MM.1S (cell line): Measurements from ENCODE around the gene C4BPB.
A peak's percentile ranks its signal among the peaks of the same experiment; 100 is the strongest.

Experiments
- DNase-seq: peaks from one replicate; pipeline ENCODE4 v3.0.0-alpha.2; 2015
- H2AFZ ChIP-seq: fragments of 300-600 bp; sonication (generic); 2 replicates; pipeline ENCODE4 v1.6.0; 2016; ENCODE audit warnings: antibody characterized with exemption, low read length
- H3F3A ChIP-seq: fragments of 300-600 bp; sonication (generic); 2 replicates; pipeline ENCODE4 v1.6.1; 2016; ENCODE audit warnings: mild to moderate bottlenecking, antibody characterized with exemption, low read length, moderate library complexity, mixed read lengths; ENCODE audit not compliant: insufficient read depth
- H3K27ac ChIP-seq: fragments of 300-600 bp; sonication (generic); 2 replicates; pipeline ENCODE4 v1.5.1; 2016; ENCODE audit warnings: mild to moderate bottlenecking, low read length
- H3K27me3 ChIP-seq: fragments of 300-600 bp; sonication (generic); replicated peaks from 2 replicates; pipeline ENCODE4 v1.6.0; 2016; ENCODE audit warnings: low read length; ENCODE audit not compliant: insufficient read depth
- H3K36me3 ChIP-seq: fragments of 300-600 bp; sonication (generic); replicated peaks from 2 replicates; pipeline ENCODE4 v1.6.1; 2016; ENCODE audit warnings: mild to moderate bottlenecking, low read length, mixed read lengths; ENCODE audit not compliant: insufficient read depth
- H3K4me1 ChIP-seq: fragments of 300-600 bp; sonication (generic); 2 replicates; pipeline ENCODE4 v1.6.1; 2016; ENCODE audit warnings: low read length, mixed read lengths
- H3K4me2 ChIP-seq: fragments of 300-600 bp; sonication (generic); 2 replicates; pipeline ENCODE4 v1.6.0; 2016; ENCODE audit warnings: low read depth, low read length
- H3K4me3 ChIP-seq: fragments of 300-600 bp; sonication (generic); 2 replicates; pipeline ENCODE4 v1.5.1; 2016; ENCODE audit warnings: low read length, mixed read lengths
- H3K79me2 ChIP-seq: fragments of 300-600 bp; sonication (generic); 2 replicates; pipeline ENCODE4 v1.6.1; 2016; ENCODE audit warnings: mixed run types, low read length, mixed read lengths
- H3K9ac ChIP-seq: fragments of 300-600 bp; sonication (generic); 2 replicates; pipeline ENCODE4 v1.6.1; 2016; ENCODE audit warnings: low read length, mixed read lengths
- H3K9me2 ChIP-seq: fragments of 300-600 bp; sonication (generic); replicated peaks from 2 replicates; pipeline ENCODE4 v1.6.1; 2016; ENCODE audit warnings: mild to moderate bottlenecking, low read length, mixed read lengths; ENCODE audit not compliant: insufficient read depth
- H3K9me3 ChIP-seq: fragments of 300-600 bp; sonication (generic); replicated peaks from 2 replicates; pipeline ENCODE4 v1.6.1; 2016; ENCODE audit warnings: mild to moderate bottlenecking, low read length, mixed read lengths; ENCODE audit not compliant: insufficient read depth
- H4K20me1 ChIP-seq: fragments of 300-600 bp; sonication (generic); 2 replicates; pipeline ENCODE4 v1.6.1; 2016; ENCODE audit warnings: mild to moderate bottlenecking, low read length, moderate library complexity, mixed read lengths; ENCODE audit not compliant: insufficient read depth
- CTCF ChIP-seq: fragments of 300-600 bp; sonication (generic); IDR thresholded peaks from 2 replicates; pipeline ENCODE4 v1.5.1; 2016; ENCODE audit warnings: antibody characterized with exemption, low read length, mixed read lengths
- EZH2 ChIP-seq: fragments of 300-600 bp; sonication (generic); optimal IDR thresholded peaks from 2 replicates; pipeline ENCODE3; 2017; ENCODE audit warnings: low read depth, mild to moderate bottlenecking, antibody characterized with exemption, low read length, mixed read lengths
- EZH2phosphoT487 ChIP-seq: fragments of 300-600 bp; sonication (generic); IDR thresholded peaks from 2 replicates; pipeline ENCODE4 v1.6.1; 2018; ENCODE audit warnings: antibody characterized with exemption, low read length

C4BPB gene

DNA sequence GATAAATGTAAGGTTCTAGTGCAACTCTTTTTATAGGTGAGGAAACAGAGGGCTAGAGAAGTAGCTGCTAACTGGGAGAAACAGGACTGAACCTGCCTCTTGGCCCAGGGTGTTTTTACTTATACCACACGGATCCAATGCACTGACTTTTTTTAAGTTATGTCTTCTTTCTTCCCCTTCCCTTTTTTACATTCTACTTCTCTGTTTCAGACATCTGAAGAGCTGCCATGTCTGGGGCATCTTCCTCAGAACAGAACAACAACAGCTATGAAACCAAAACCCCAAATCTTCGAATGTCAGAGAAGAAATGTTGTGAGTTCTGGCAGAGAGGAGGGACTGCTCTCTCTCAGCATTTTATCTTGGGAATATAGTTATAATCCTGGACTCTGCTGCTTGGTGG lies 34.2 kb upstream of the C4BPB start:
- TF ChIP-seq CTCF (no peak), EZH2 (no peak), EZH2phosphoT487 (no peak)
- peaks cover 52% of the 10 kb centered on the region for H3F3A ChIP-seq
- H3K36me3 ChIP-seq = 0 out of 2 replicates have a peak, but pooled peaks cover under 1% of the 10 kb centered on the region
- no peaks in the 10 kb centered on the region for H3K27me3 ChIP-seq
- DNase-seq = peak; percentile 35
- peak overlapping the region; percentile 41 for H3K4me2 ChIP-seq
- no peaks in the 10 kb centered on the region for H4K20me1 ChIP-seq
- H3K9me2 ChIP-seq = no peaks in the 10 kb centered on the region
- no peaks in the 10 kb centered on the region for H3K9me3 ChIP-seq
- H3K4me3 ChIP-seq = peak overlapping the region; percentile 1; the same call in 1 of the 2 replicates
- peaks cover 38% of the 10 kb centered on the region for H3K4me1 ChIP-seq
- H3K79me2 ChIP-seq = peaks cover 13% of the 10 kb centered on the region
- H3K9ac ChIP-seq = peak overlapping the region; percentile 8; the same call in 1 of the 2 replicates
- peak overlapping the region; percentile 19; the same call in 1 of the 2 replicates for H3K27ac ChIP-seq
- H2AFZ ChIP-seq = peak overlapping the region; percentile 3; the same call in 1 of the 2 replicates

GRCh38 chr1:207055386-207056001 lies 33.2 kb upstream of the C4BPB start:
- no peaks in the 10 kb centered on the region for H3K36me3 ChIP-seq
- H3K9ac ChIP-seq = no peak overlapping the region
- TF ChIP-seq CTCF = no peak
- TF ChIP-seq EZH2phosphoT487 = no peak
- TF ChIP-seq EZH2 = no peak
- peaks cover 47% of the 10 kb centered on the region for H3F3A ChIP-seq
- H3K79me2 ChIP-seq = peaks cover 3% of the 10 kb centered on the region
- no peaks in the 10 kb centered on the region for H4K20me1 ChIP-seq
- H3K27me3 ChIP-seq = no peaks in the 10 kb centered on the region
- no peaks in the 10 kb centered on the region for H3K9me3 ChIP-seq
- H3K27ac ChIP-seq = no peak overlapping the region
- DNase-seq = no peak
- no peak overlapping the region for H2AFZ ChIP-seq
- no peaks in the 10 kb centered on the region for H3K9me2 ChIP-seq
- H3K4me1 ChIP-seq = peaks cover 40% of the 10 kb centered on the region
- no peak overlapping the region for H3K4me2 ChIP-seq
- H3K4me3 ChIP-seq = no peak overlapping the region

GRCh38 chr1:207056673-207057072 lies 32.0 kb upstream of the C4BPB start:
- no peaks in the 10 kb centered on the region for H4K20me1 ChIP-seq
- H3K4me1 ChIP-seq = peaks cover 34% of the 10 kb centered on the region
- no peaks in the 10 kb centered on the region for H3K9me3 ChIP-seq
- H3K4me2 ChIP-seq = no peak overlapping the region
- no peaks in the 10 kb centered on the region for H3K27me3 ChIP-seq
- TF ChIP-seq CTCF = no peak
- TF ChIP-seq EZH2phosphoT487 = no peak
- TF ChIP-seq EZH2 = no peak
- H3K79me2 ChIP-seq = no peaks in the 10 kb centered on the region
- peaks cover 42% of the 10 kb centered on the region for H3F3A ChIP-seq
- H2AFZ ChIP-seq = no peak overlapping the region
- H3K4me3 ChIP-seq = no peak overlapping the region
- H3K9ac ChIP-seq = no peak overlapping the region
- H3K36me3 ChIP-seq = no peaks in the 10 kb centered on the region
- no peak for DNase-seq
- no peak overlapping the region for H3K27ac ChIP-seq
- no peaks in the 10 kb centered on the region for H3K9me2 ChIP-seq
